ENCODE measurements around the gene CLASP2.

The CLASP2 gene

GRCh38 chr3:33746416-33747116, 28.5 kb upstream of the CLASP2 start:
- TF ChIP-seq CTCF (conservative IDR thresholded peaks at IDR 0.05; ENCODE audit: control insufficient read depth, insufficient read depth, low read depth, low read length) = no peak
- no peak for DNase-seq (ENCODE audit: low read depth)
- no peak overlapping the region for H3K4me3 ChIP-seq (ENCODE audit: control insufficient read depth, low read depth, low read length)

DNA sequence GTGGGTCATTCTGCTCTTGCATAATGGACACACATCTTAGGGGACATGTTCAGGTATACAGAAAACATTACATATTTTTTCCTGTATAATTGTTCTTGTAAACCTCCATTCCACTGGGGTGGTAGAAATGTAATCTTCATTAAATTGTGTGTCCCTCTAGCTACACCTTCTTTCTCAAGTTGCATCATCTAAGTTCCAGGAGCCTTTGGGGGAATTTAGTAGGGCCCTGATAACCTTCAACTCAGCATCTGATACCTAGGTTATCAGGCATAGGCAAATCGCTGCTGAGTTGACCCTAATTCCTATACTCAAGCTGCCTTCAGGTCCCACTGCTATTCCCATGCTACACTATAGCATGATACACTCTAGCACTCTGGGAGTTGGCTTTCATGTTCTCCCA, 19.1 kb upstream of the CLASP2 start:
- no peak overlapping the region for H3K4me3 ChIP-seq (ENCODE audit: control insufficient read depth, low read depth, low read length)
- DNase-seq (ENCODE audit: low read depth) = no peak
- no peak for TF ChIP-seq CTCF (conservative IDR thresholded peaks at IDR 0.05; ENCODE audit: control insufficient read depth, insufficient read depth, low read depth, low read length)

GRCh38 chr3:33732394-33732793, 14.3 kb upstream of the CLASP2 start:
- DNase-seq (ENCODE audit: low read depth) = no peak
- TF ChIP-seq CTCF (conservative IDR thresholded peaks at IDR 0.05; ENCODE audit: control insufficient read depth, insufficient read depth, low read depth, low read length) = peak; percentile 46

DNA sequence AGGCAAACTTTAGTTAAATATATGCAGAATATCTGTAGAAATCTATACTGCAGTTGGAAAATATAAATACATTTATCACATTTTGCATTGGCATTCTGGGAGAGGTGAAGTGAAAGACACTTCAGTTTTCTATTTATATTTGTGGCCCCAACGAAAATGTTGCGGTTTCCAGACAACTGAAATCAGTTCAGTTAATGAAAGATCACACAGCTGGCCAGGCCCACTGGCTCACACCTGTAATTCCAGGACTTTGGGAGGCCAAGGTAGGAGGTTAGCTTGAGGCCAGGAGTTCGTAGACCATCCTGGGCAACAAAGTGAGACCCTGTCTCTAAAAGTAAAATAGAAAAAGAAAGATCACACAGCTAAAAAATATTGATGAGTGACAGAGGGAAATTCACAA, 11.9 kb upstream of the CLASP2 start:
- DNase-seq (ENCODE audit: low read depth) = no peak
- H3K4me3 ChIP-seq (ENCODE audit: control insufficient read depth, low read depth, low read length) = no peak overlapping the region
- TF ChIP-seq CTCF (conservative IDR thresholded peaks at IDR 0.05; ENCODE audit: control insufficient read depth, insufficient read depth, low read depth, low read length) = no peak

More at GRCh38 chr3:33732394-33732793, 14.3 kb upstream of the CLASP2 start:
- H3K4me3 ChIP-seq (ENCODE audit: control insufficient read depth, low read depth, low read length) = no peak overlapping the region

- DNase-seq (ENCODE audit: low read depth) = no peak
- H3K4me3 ChIP-seq (ENCODE audit: control insufficient read depth, low read depth, low read length) = no peak overlapping the region
- no peak for TF ChIP-seq CTCF (conservative IDR thresholded peaks at IDR 0.05; ENCODE audit: control insufficient read depth, insufficient read depth, low read depth, low read length)
These were observed 6.2 kb upstream of the CLASP2 start for GRCh38 chr3:33724256-33724655.

DNA sequence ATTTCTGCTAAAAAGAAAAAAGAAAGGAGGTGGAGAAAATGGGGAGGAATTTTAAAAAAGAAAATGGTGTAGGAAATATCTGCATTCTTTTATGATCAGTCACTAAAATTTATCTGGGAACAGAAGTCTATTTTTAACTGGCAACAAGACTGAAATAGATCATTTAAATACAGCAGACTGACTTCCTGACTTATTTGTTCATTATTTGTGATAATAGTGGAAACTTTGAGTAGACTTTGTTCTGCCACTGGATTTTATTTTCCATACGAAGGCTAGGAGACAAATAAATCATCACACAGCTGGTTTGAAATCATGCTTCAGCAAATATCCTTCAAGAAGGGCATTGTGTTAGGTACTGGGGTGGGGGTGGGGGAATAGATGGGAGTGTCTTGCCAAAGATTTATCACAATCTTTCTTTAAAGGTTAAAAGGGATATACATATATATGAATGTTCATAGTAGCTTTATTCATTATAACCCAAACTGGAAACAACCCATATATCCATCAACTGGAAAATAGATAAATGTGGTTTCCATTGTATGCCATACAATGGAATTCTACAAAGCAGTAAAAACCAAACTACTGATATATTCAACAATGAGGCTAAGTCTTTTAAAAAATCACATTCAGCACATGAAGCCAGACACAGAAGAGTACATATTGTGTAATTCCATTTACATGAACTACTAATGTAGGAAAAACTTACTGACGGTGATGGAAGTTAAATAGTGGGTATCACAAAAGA, 4.7 kb upstream of the CLASP2 start:
- peak; percentile 21 for DNase-seq (ENCODE audit: low read depth)
- no peak for TF ChIP-seq CTCF (conservative IDR thresholded peaks at IDR 0.05; ENCODE audit: control insufficient read depth, insufficient read depth, low read depth, low read length)
- H3K4me3 ChIP-seq (ENCODE audit: control insufficient read depth, low read depth, low read length) = no peak overlapping the region
